HUES48 (cell line): ENCODE measurements around the gene AEBP2.
"Not testable (repeated sequence)": the region's sequence is repeated elsewhere in the genome, so short reads cannot be mapped to it uniquely, and the experiment has no call there.

Experiments used
- H3K27ac ChIP-seq: one replicate; pipeline ENCODE4 v1.7.0; 2013; ENCODE audit warnings: low read depth, low read length, inconsistent platforms
- H3K27me3 ChIP-seq: 2 replicates; pipeline ENCODE4 v1.6.1; 2013; ENCODE audit warnings: mild to moderate bottlenecking, low read length; ENCODE audit not compliant: control insufficient read depth, insufficient read depth
- H3K36me3 ChIP-seq: 2 replicates; pipeline ENCODE4 v1.6.1; 2013; ENCODE audit warnings: low read length; ENCODE audit not compliant: control insufficient read depth, insufficient read depth
- H3K4me1 ChIP-seq: 2 replicates; pipeline ENCODE4 v1.6.1; 2013; ENCODE audit warnings: mild to moderate bottlenecking, low read length; ENCODE audit not compliant: control insufficient read depth, insufficient read depth
- H3K4me3 ChIP-seq: 2 replicates; pipeline ENCODE4 v1.5.1; 2013; ENCODE audit warnings: mild to moderate bottlenecking, low read depth, low read length
- H3K9ac ChIP-seq: 2 replicates; pipeline ENCODE4 v1.6.1; 2013; ENCODE audit warnings: mild to moderate bottlenecking, low read depth, low read length, moderate library complexity
- H3K9me3 ChIP-seq: 2 replicates; pipeline ENCODE4 v1.6.1; 2013; ENCODE audit warnings: low read length; ENCODE audit not compliant: control insufficient read depth, insufficient read depth

AEBP2 gene

DNA sequence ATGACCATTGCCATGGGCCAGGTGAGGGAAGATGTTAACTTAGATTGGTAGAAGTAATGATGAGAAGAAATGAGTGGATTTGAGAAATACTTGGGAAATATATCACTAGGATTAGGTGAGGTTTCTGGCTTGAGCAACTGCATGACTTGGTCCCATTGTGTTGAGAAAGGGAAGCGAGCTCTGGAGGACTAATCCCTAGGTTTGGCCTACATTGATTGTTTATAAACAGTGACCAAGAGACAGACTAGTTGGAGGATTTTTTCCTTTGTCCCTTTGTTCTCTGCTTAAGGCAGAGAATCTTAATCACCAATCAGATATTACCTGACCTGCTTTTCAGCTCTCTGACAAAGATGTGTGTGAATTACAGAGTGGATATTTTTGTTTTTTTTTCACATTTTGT, 100.5 kb downstream of the AEBP2 start:
- no peak overlapping the region for H3K9ac ChIP-seq
- H3K4me3 ChIP-seq = no peak overlapping the region
- no peak overlapping the region for H3K27ac ChIP-seq
- H3K36me3 ChIP-seq = no peaks in the 10 kb centered on the region
- H3K4me1 ChIP-seq = peaks cover 7% of the 10 kb centered on the region; the same call in 1 of the 2 replicates
- H3K9me3 ChIP-seq = no peaks in the 10 kb centered on the region
- H3K27me3 ChIP-seq = no peaks in the 10 kb centered on the region

DNA sequence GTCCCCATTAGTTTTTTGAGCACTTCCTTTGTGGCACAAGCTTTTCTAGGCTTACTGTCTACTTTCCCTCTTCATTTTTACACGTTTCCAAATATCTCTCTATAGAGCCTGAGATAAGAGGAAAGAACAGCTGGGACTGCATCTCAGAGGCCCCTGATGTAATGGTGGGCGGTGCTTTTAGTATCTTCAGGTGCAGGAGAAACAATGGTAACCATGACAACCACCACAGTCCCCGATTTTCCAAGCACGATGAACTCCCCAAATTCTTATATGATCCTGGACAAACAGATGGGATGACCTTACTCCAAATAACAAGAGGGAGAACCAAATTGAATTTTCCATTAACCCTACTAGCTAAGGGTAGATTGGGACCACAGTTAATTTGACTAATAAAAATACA, 103.3 kb downstream of the AEBP2 start:
- no peak overlapping the region for H3K4me3 ChIP-seq
- H3K27me3 ChIP-seq = no peaks in the 10 kb centered on the region
- H3K4me1 ChIP-seq = peaks cover 9% of the 10 kb centered on the region; the same call in 1 of the 2 replicates
- no peak overlapping the region for H3K27ac ChIP-seq
- H3K9me3 ChIP-seq = no peaks in the 10 kb centered on the region
- no peaks in the 10 kb centered on the region for H3K36me3 ChIP-seq
- no peak overlapping the region for H3K9ac ChIP-seq

DNA sequence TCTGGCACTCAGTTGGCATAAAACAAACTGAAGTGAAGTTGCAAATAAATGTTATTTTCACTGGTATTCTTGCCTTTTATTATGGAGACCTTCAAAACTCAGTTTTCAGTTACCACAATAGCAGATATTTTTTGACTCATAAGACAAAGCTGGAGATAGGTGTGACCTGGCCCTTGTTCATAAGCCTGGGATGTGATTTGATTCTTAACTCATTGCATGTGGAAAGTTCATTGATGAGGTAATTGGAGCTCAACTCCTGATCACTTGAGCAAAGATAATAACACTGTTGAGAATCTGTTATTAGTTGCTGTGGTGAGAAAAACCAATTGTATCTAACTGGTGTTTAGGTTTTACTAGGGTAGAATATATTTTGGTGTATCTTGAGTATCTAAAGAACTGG, 105.1 kb downstream of the AEBP2 start:
- no peaks in the 10 kb centered on the region for H3K36me3 ChIP-seq
- no peak overlapping the region for H3K9ac ChIP-seq
- H3K9me3 ChIP-seq = no peaks in the 10 kb centered on the region
- no peak overlapping the region for H3K4me3 ChIP-seq
- no peak overlapping the region for H3K27ac ChIP-seq
- peaks cover 7% of the 10 kb centered on the region; the same call in 1 of the 2 replicates for H3K4me1 ChIP-seq
- no peaks in the 10 kb centered on the region for H3K27me3 ChIP-seq

DNA sequence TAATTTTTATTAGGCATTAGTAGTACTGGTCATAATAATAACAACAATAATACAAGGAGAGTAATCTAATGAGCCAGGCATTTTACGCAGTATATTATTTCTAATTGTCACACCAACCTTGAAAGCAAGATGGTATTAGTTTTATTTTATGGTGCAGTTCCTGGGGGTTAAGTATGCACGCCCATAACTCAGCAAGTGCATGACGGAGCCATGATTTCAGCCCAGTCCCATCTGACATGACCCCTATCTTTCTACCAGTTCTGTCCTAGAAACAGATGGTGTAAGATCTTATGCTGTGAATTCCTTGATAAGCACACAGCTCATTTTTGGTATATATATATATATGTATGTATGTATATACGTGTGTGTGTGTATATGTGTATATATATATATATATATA, 106.0 kb downstream of the AEBP2 start:
- no peak overlapping the region for H3K9ac ChIP-seq
- H3K4me1 ChIP-seq = 0 out of 2 replicates have a peak, but pooled peaks cover 2% of the 10 kb centered on the region
- H3K27me3 ChIP-seq = no peaks in the 10 kb centered on the region
- H3K36me3 ChIP-seq = no peaks in the 10 kb centered on the region
- no peak overlapping the region for H3K4me3 ChIP-seq
- H3K27ac ChIP-seq = no peak overlapping the region
- H3K9me3 ChIP-seq = no peaks in the 10 kb centered on the region

DNA sequence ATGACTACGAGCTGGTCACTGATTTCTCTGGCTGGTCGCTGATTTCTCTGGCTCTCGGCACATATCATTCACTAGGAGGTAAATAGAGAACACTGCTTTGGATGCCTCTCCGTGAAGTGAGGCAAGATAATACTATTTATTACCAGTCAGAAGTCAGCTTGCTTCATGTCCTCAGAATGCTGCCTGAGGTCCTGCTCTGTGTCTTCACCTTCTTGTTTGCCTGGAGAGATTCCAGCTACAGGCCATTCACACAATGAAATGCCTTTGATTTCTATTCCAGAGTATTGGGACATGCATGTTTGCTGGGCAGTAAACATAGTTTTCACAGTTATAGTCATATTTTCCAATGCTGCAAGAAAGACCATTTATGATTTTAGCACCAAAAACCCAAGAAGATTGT, 106.7 kb downstream of the AEBP2 start:
- Histone ChIP-seq H3K27ac (no peak overlapping the region), H3K36me3 (no peaks in the 10 kb centered on the region), H3K9me3 (no peaks in the 10 kb centered on the region), H3K9ac (no peak overlapping the region), H3K4me3 (no peak overlapping the region), H3K27me3 (no peaks in the 10 kb centered on the region), H3K4me1 (0 out of 2 replicates have a peak, but pooled peaks cover 2% of the 10 kb centered on the region)

DNA sequence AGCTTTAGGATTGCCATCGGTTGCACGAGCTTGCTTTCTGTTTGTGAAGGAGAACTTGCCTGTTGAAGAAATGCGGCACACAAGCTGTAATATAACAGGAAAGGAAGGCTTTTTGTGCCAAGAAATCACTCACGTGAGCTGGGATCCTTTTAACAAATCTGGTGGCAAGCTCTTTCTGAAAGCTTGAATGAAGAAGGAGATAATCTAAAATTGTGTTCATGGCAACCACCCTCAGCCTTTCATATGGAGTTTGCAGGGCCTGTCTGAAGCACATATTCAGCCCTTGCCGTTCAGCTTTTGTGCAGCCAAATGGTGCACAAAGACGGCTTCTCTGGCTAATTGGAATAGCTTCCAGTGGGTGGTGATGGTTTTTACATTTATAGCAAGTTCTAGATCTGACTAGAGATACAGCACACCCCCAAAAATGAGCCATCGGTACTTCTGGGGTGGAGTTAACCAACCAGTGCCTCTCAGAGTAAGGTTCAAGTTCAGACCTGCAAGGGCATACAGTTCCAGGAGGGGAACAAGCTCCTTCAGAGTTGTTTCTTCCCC, 107.4 kb downstream of the AEBP2 start:
- Histone ChIP-seq H3K27ac (no peak overlapping the region), H3K9me3 (no peaks in the 10 kb centered on the region), H3K4me1 (0 out of 2 replicates have a peak, but pooled peaks cover 2% of the 10 kb centered on the region), H3K36me3 (no peaks in the 10 kb centered on the region), H3K27me3 (no peaks in the 10 kb centered on the region), H3K4me3 (no peak overlapping the region), H3K9ac (no peak overlapping the region)

DNA sequence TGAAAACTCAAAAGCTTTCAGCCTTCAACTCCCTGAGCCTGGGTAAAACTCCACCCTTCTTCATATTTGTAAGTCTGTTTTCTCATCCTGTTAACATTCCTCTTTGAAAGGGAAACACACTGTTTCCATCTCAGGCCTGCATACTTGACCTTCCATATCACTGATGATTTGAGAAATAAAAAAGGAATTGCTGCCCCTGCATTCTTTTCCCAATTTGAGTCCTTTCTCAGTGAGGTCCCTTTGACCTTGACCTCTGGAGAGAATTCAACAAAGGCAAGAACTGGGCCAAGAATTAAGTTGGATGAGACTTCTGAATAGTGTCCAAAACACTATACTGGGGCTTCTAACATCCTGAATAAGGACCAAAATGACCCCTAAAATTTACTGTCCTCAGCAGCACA, 108.0 kb downstream of the AEBP2 start:
- no peaks in the 10 kb centered on the region for H3K36me3 ChIP-seq
- 0 out of 2 replicates have a peak, but pooled peaks cover 2% of the 10 kb centered on the region for H3K4me1 ChIP-seq
- H3K4me3 ChIP-seq = no peak overlapping the region
- H3K9ac ChIP-seq = no peak overlapping the region
- H3K27me3 ChIP-seq = no peaks in the 10 kb centered on the region
- H3K27ac ChIP-seq = no peak overlapping the region
- H3K9me3 ChIP-seq = no peaks in the 10 kb centered on the region

DNA sequence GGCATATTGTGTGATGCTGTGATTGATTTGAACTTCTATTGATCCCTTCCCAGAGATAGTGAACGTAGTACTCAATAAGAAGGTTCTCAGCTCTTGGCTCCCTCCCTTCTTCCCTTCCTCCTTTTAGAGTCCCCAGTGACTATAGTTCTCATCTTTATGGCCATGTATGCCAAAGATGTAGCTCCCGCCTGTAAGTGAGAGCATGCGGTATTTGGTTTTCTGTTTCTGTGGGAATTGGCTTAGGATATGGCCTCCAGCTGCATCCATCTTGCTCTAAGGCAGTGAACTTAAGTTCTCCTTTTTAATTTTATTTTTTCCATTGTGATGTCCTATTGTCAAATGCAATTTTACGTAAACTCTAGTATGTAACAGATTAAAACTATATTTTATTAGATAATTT, 109.5 kb downstream of the AEBP2 start:
- H3K4me3 ChIP-seq = no peak overlapping the region
- no peaks in the 10 kb centered on the region for H3K27me3 ChIP-seq
- H3K36me3 ChIP-seq = no peaks in the 10 kb centered on the region
- no peaks in the 10 kb centered on the region for H3K9me3 ChIP-seq
- H3K4me1 ChIP-seq = 0 out of 2 replicates have a peak, but pooled peaks cover 2% of the 10 kb centered on the region
- H3K27ac ChIP-seq = no peak overlapping the region
- H3K9ac ChIP-seq = no peak overlapping the region

DNA sequence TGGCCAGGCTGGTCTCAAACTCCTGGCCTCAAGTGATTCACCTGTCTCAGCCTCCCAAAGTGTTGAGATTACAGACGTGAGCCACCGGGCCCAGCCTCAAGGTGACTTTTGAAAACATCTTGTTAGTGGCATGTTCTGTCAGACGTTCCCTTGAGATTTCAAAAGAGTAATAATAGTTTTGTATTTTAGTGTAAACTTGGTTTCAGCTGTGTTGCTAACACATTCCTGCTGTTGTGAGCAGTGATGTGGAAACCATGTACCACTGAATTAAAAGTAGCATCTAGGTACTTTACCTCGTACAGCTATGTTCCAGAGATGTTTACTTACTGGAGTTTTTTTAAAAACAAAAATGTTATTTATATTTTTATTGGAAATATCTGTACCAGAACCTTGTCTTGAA, 111.3 kb downstream of the AEBP2 start:
- Histone ChIP-seq H3K36me3 (no peaks in the 10 kb centered on the region), H3K4me3 (no peak overlapping the region), H3K9me3 (no peaks in the 10 kb centered on the region), H3K9ac (no peak overlapping the region), H3K4me1 (0 out of 2 replicates have a peak, but pooled peaks cover 2% of the 10 kb centered on the region), H3K27ac (no peak overlapping the region), H3K27me3 (no peaks in the 10 kb centered on the region)

DNA sequence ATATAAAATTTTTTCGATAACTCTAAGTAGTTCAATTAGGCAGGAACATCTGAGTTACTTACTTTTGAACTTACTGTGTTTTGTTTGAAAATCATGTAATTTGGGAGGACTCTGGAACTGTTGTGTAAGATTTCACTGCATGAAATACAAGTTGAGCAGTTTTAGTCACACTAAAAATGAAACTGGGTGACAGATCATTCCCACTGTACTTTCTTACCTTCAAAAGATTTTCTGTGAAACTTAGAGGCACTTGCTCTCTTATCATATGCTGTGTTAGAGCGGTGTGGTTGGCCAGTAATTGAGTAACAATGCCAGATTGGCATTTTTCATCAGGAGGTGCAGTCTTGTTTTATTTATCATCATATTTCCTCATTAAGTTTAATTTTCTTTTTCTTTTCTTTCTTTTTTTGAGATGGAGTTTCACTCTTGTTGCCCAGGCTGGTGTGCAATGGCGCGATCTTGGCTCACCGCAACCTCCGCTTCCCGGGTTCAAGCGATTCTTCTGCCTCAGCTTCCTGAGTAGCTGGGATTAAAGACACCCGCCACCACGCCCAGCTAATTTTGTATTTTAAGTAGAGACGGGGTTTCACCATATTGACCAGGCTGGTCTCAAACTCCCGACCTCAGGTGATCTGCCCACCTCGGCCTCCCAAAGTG, 113.3 kb downstream of the AEBP2 start:
- not testable (repeated sequence) for H3K36me3 ChIP-seq, H3K27ac ChIP-seq, H3K9me3 ChIP-seq, H3K4me3 ChIP-seq, H3K4me1 ChIP-seq, H3K9ac ChIP-seq, H3K27me3 ChIP-seq

DNA sequence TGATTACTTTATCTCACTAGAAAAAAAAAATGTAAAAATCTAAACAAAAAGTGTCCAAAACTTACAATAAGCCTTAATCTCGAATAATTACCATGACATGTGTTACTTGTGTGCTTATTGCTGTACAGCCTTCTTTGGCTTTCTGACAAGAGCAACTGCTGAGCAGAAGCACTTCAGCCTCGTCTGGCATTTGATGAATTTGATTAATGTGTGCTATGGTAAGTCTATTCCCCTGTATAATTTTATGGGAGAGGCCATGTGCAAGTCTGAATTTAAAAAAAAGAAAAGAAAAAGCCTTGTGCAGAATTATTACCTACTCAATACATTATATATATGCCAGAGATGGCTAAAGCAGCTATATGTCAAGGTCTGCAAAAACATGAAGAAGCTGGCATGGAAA, 113.9 kb downstream of the AEBP2 start:
- Histone ChIP-seq H3K36me3 (no peaks in the 10 kb centered on the region), H3K4me3 (no peak overlapping the region), H3K4me1 (no peaks in the 10 kb centered on the region), H3K27me3 (no peaks in the 10 kb centered on the region), H3K9me3 (no peaks in the 10 kb centered on the region), H3K9ac (no peak overlapping the region), H3K27ac (no peak overlapping the region)
